ENCODE results near the gene CD3G.
"Not testable (repeated sequence)": the region's sequence is repeated elsewhere in the genome, so short reads cannot be mapped to it uniquely, and the experiment has no call there.

The CD3G gene

GRCh38 chr11:118343981-118344515 is at the start of gene CD3G:
Gene CD3G (plus strand): TSS chr11:118344344. CDS start chr11:118344424, 80 bp downstream.
- DNase-seq, result peak; percentile 69
- Mint-ChIP-seq H3K27ac (peak within 1 kb of the TSS; percentile 92), H3K9me3 (no peaks in the 10 kb centered on the region)

GRCh38 chr11:118295199-118295598 is 48.9 kb upstream of the CD3G start:
- Mint-ChIP-seq H3K27me3 (no peaks in the 10 kb centered on the region), H3K4me1 (peaks cover 28% of the 10 kb centered on the region), H3K27ac (no peak overlapping the region), H3K9me3 (no peaks in the 10 kb centered on the region), H3K36me3 (ENCODE audit: low read depth) (peaks cover 1% of the 10 kb centered on the region), H3K4me3 (no peak overlapping the region)
- ATAC-seq (no peak), DNase-seq (no peak)

More at GRCh38 chr11:118343981-118344515, at the start of gene CD3G:
- no peaks in the 10 kb centered on the region for H3K27me3 Mint-ChIP-seq
- H3K4me1 Mint-ChIP-seq, result peaks cover 60% of the 10 kb centered on the region
- ATAC-seq, result peak; percentile 72
- peak within 1 kb of the TSS; percentile 88 for H3K4me3 Mint-ChIP-seq
- peaks cover 58% of the 10 kb centered on the region for H3K36me3 Mint-ChIP-seq (ENCODE audit: low read depth)

GRCh38 chr11:118295815-118296454 is 48.2 kb upstream of the CD3G start:
- peaks cover 24% of the 10 kb centered on the region for H3K4me1 Mint-ChIP-seq
- ATAC-seq (peak; percentile 82), DNase-seq (peak; percentile 36)
- H3K9me3 Mint-ChIP-seq, result no peaks in the 10 kb centered on the region
- H3K27ac Mint-ChIP-seq, result peak overlapping the region; percentile 57
- H3K36me3 Mint-ChIP-seq (ENCODE audit: low read depth), result no peaks in the 10 kb centered on the region
- no peak overlapping the region for H3K4me3 Mint-ChIP-seq
- H3K27me3 Mint-ChIP-seq, result no peaks in the 10 kb centered on the region

GRCh38 chr11:118301600-118302195 is 42.4 kb upstream of the CD3G start:
- ATAC-seq (no peak), DNase-seq (no peak)
- peak overlapping the region; percentile 53 for H3K27ac Mint-ChIP-seq
- no peaks in the 10 kb centered on the region for H3K27me3 Mint-ChIP-seq
- peaks cover 18% of the 10 kb centered on the region for H3K36me3 Mint-ChIP-seq (ENCODE audit: low read depth)
- H3K4me3 Mint-ChIP-seq, result no peak overlapping the region
- H3K4me1 Mint-ChIP-seq, result peaks cover 50% of the 10 kb centered on the region
- H3K9me3 Mint-ChIP-seq, result no peaks in the 10 kb centered on the region

- H3K9me3 Mint-ChIP-seq, result no peaks in the 10 kb centered on the region
- DNase-seq (no peak), ATAC-seq (peak; percentile 10)
- peak overlapping the region; percentile 97 for H3K4me3 Mint-ChIP-seq
- H3K4me1 Mint-ChIP-seq, result peaks cover 72% of the 10 kb centered on the region
- peaks cover 43% of the 10 kb centered on the region for H3K36me3 Mint-ChIP-seq (ENCODE audit: low read depth)
- no peaks in the 10 kb centered on the region for H3K27me3 Mint-ChIP-seq
- H3K27ac Mint-ChIP-seq, result peak overlapping the region; percentile 98
Observed at GRCh38 chr11:118304227-118304567, 39.9 kb upstream of the CD3G start.

- H3K4me3 Mint-ChIP-seq, result peak within 1 kb of the TSS; percentile 97
- ATAC-seq, result peak; percentile 74
- no peaks in the 10 kb centered on the region for H3K27me3 Mint-ChIP-seq
- H3K27ac Mint-ChIP-seq, result peak within 1 kb of the TSS; percentile 98
- DNase-seq, result peak; percentile 68
- H3K36me3 Mint-ChIP-seq (ENCODE audit: low read depth), result peaks cover 48% of the 10 kb centered on the region
- peaks cover 77% of the 10 kb centered on the region for H3K4me1 Mint-ChIP-seq
- H3K9me3 Mint-ChIP-seq, result no peaks in the 10 kb centered on the region
Observed at GRCh38 chr11:118304568-118305248, 39.4 kb upstream of the CD3G start, which contains the start of gene CD3E. Gene CD3E (plus strand): TSS chr11:118304730. CDS start chr11:118304953, 223 bp downstream.

- ATAC-seq (no peak), DNase-seq (no peak)
- peaks cover 86% of the 10 kb centered on the region for H3K4me1 Mint-ChIP-seq
- peak overlapping the region; percentile 97 for H3K4me3 Mint-ChIP-seq
- H3K36me3 Mint-ChIP-seq (ENCODE audit: low read depth), result peaks cover 56% of the 10 kb centered on the region
- no peaks in the 10 kb centered on the region for H3K27me3 Mint-ChIP-seq
- H3K27ac Mint-ChIP-seq, result peak overlapping the region; percentile 98
- H3K9me3 Mint-ChIP-seq, result no peaks in the 10 kb centered on the region
Observed at GRCh38 chr11:118305726-118306125, 38.4 kb upstream of the CD3G start.

GRCh38 chr11:118306556-118306955 is 37.6 kb upstream of the CD3G start:
- peak overlapping the region; percentile 98 for H3K27ac Mint-ChIP-seq

GRCh38 chr11:118308995-118309528 is 35.1 kb upstream of the CD3G start:
- H3K27ac Mint-ChIP-seq, result peak overlapping the region; percentile 98
- DNase-seq, H3K9me3 Mint-ChIP-seq, H3K27me3 Mint-ChIP-seq: not testable (repeated sequence)
- H3K4me3 Mint-ChIP-seq, result peak overlapping the region; percentile 97
- ATAC-seq, result peak; percentile 45
- H3K4me1 Mint-ChIP-seq, result peaks cover 81% of the 10 kb centered on the region
- peaks cover 82% of the 10 kb centered on the region for H3K36me3 Mint-ChIP-seq (ENCODE audit: low read depth)

More at GRCh38 chr11:118306556-118306955, 37.6 kb upstream of the CD3G start:
- no peaks in the 10 kb centered on the region for H3K27me3 Mint-ChIP-seq
- ATAC-seq (peak; percentile 70), DNase-seq (peak; percentile 65)
- H3K36me3 Mint-ChIP-seq (ENCODE audit: low read depth), result peaks cover 64% of the 10 kb centered on the region
- H3K4me1 Mint-ChIP-seq, result peaks cover 86% of the 10 kb centered on the region
- no peaks in the 10 kb centered on the region for H3K9me3 Mint-ChIP-seq
- peak overlapping the region; percentile 97 for H3K4me3 Mint-ChIP-seq

- H3K4me3 Mint-ChIP-seq, result peak overlapping the region; percentile 70
- no peak for ATAC-seq
- peak overlapping the region; percentile 90 for H3K27ac Mint-ChIP-seq
Observed at GRCh38 chr11:118310271-118310670, 33.9 kb upstream of the CD3G start.

GRCh38 chr11:118310781-118311485 is 33.2 kb upstream of the CD3G start:
- Mint-ChIP-seq H3K9me3 (no peaks in the 10 kb centered on the region), H3K27ac (peak overlapping the region; percentile 73), H3K4me3 (no peak overlapping the region), H3K4me1 (peaks cover 89% of the 10 kb centered on the region), H3K27me3 (no peaks in the 10 kb centered on the region), H3K36me3 (ENCODE audit: low read depth) (peaks cover 80% of the 10 kb centered on the region)
- ATAC-seq (no peak), DNase-seq (no peak)

More at GRCh38 chr11:118310271-118310670, 33.9 kb upstream of the CD3G start:
- Mint-ChIP-seq H3K36me3 (ENCODE audit: low read depth) (peaks cover 82% of the 10 kb centered on the region), H3K4me1 (peaks cover 85% of the 10 kb centered on the region), H3K9me3 (no peaks in the 10 kb centered on the region), H3K27me3 (no peaks in the 10 kb centered on the region)
- DNase-seq, result no peak

- H3K27ac Mint-ChIP-seq, result peak overlapping the region; percentile 73
- H3K9me3 Mint-ChIP-seq, result no peaks in the 10 kb centered on the region
- H3K4me3 Mint-ChIP-seq, result no peak overlapping the region
- ATAC-seq (no peak), DNase-seq (no peak)
- peaks cover 92% of the 10 kb centered on the region for H3K4me1 Mint-ChIP-seq
- peaks cover 76% of the 10 kb centered on the region for H3K36me3 Mint-ChIP-seq (ENCODE audit: low read depth)
- H3K27me3 Mint-ChIP-seq, result no peaks in the 10 kb centered on the region
Observed at GRCh38 chr11:118311518-118311917, 32.6 kb upstream of the CD3G start.

- Mint-ChIP-seq H3K9me3 (no peaks in the 10 kb centered on the region), H3K4me3 (no peak overlapping the region), H3K27ac (peak overlapping the region; percentile 73), H3K36me3 (ENCODE audit: low read depth) (peaks cover 73% of the 10 kb centered on the region), H3K27me3 (no peaks in the 10 kb centered on the region), H3K4me1 (peaks cover 92% of the 10 kb centered on the region)
- ATAC-seq (no peak), DNase-seq (no peak)
Observed at GRCh38 chr11:118312328-118312727, 31.8 kb upstream of the CD3G start.

- H3K4me1 Mint-ChIP-seq, result peaks cover 88% of the 10 kb centered on the region
- DNase-seq, result no peak
- peaks cover 67% of the 10 kb centered on the region for H3K36me3 Mint-ChIP-seq (ENCODE audit: low read depth)
- H3K4me3 Mint-ChIP-seq, result no peak overlapping the region
- H3K27me3 Mint-ChIP-seq, result no peaks in the 10 kb centered on the region
- H3K27ac Mint-ChIP-seq, result peak overlapping the region; percentile 16
- H3K9me3 Mint-ChIP-seq, result no peaks in the 10 kb centered on the region
- ATAC-seq, result no peak
Observed at GRCh38 chr11:118313242-118313641, 30.9 kb upstream of the CD3G start.

Data from activated naive CD8-positive, alpha-beta T cell treated with anti-CD3 and anti-CD28 coated beads, Interleukin-2, amount 50 U/mL, for 24 hours (primary cell).